Right kidney (tissue), 1 donor: Measurements from ENCODE around the gene HOXA4.

ENCODE experiments used
- DNase-seq: peaks from one replicate; pipeline ENCODE4 v3.0.0-alpha.2; 2016

Gene HOXA4

GRCh38 chr7:27106181-27106900 lies 24.2 kb downstream of the HOXA4 start:
- DNase-seq: peak; percentile 88

- DNase-seq: peak; percentile 64
These were observed 25.1 kb downstream of the HOXA4 start for GRCh38 chr7:27105301-27106031.

GRCh38 chr7:27104341-27105058 lies 26.1 kb downstream of the HOXA4 start:
- DNase-seq: peak; percentile 81

GRCh38 chr7:27103489-27104226 lies 26.9 kb downstream of the HOXA4 start:
- DNase-seq: peak; percentile 87

GRCh38 chr7:27102581-27103442 lies 27.7 kb downstream of the HOXA4 start, which contains the start of gene HOXA2:
TSS of gene HOXA2 (minus strand) at chr7:27102683. CDS start at chr7:27102500, 183 bp downstream.
- peak; percentile 88 for DNase-seq

GRCh38 chr7:27101957-27102580 lies 28.5 kb downstream of the HOXA4 start:
- peak; percentile 87 for DNase-seq

- DNase-seq: peak; percentile 87
These were observed 29.2 kb downstream of the HOXA4 start for GRCh38 chr7:27101171-27101956.

- no peak for DNase-seq
These were observed 29.8 kb downstream of the HOXA4 start for GRCh38 chr7:27100694-27101170.

- DNase-seq: peak; percentile 47
These were observed 30.8 kb downstream of the HOXA4 start for GRCh38 chr7:27099453-27100370.

GRCh38 chr7:27098578-27099451 lies 31.7 kb downstream of the HOXA4 start:
- peak; percentile 92 for DNase-seq

- DNase-seq: peak; percentile 89
These were observed 32.6 kb downstream of the HOXA4 start for GRCh38 chr7:27097686-27098577.

- peak; percentile 87 for DNase-seq
These were observed 33.6 kb downstream of the HOXA4 start for GRCh38 chr7:27096768-27097514.

- DNase-seq: peak; percentile 86
These were observed 34.4 kb downstream of the HOXA4 start, which contains the start of gene HOXA1 for GRCh38 chr7:27095897-27096767. TSS of gene HOXA1 (minus strand) at chr7:27096000. CDS start at chr7:27095912, 88 bp downstream.
